BJ (cell line): ENCODE measurements around the gene CCDC88C. TPM values are rescaled to one million over a fixed set of nuclear protein-coding genes. Genes with fewer than 3 reads are reported as not detected.

Experiments used
- CTCF ChIA-PET: fragments of 350-600 bp; formaldehyde crosslinking; extraction: SDS; loops from one replicate; lab custom pipeline; 2021; ENCODE audit warnings: antibody characterized with exemption, inconsistent platforms; lab: Yijun Ruan, JAX
- POLR2A ChIA-PET: fragments of 300-600 bp; sonication (Branson Sonifier 250); formaldehyde crosslinking; extraction: SDS; loops from one replicate; lab custom pipeline; 2021; ENCODE audit warnings: antibody characterized with exemption; lab: Charles Lee
- DNase-seq: peaks from one replicate; pipeline ENCODE4 v3.0.0-alpha.2; 2011; ENCODE audit warnings: low read depth
- H3K27me3 ChIP-seq: 2 replicates; pipeline ENCODE4 v1.6.0; 2011; ENCODE audit warnings: low read length; ENCODE audit not compliant: control insufficient read depth, insufficient read depth
- H3K36me3 ChIP-seq: 2 replicates; pipeline ENCODE4 v1.5.1; 2011; ENCODE audit warnings: low read length; ENCODE audit not compliant: control insufficient read depth, insufficient read depth
- H3K4me3 ChIP-seq: 2 replicates; pipeline ENCODE4 v1.5.1; 2011; ENCODE audit warnings: low read depth, mild to moderate bottlenecking, control low read depth, low read length
- polyA plus RNA-seq: library from polyadenylated mRNA; depleted of rRNA; stranded (reverse); fragments of >200 nt; gene quantifications from 2 replicates; pipeline ENCODE4 v1.2.3, GENCODE V29; 2011
- TF ChIP-seq, protein P1 (sequence below): IDR thresholded peaks from 2 replicates; pipeline ENCODE4 v1.5.1; 2011; ENCODE audit warnings: low read depth, mild to moderate bottlenecking, control low read depth, inconsistent platforms, low read length, moderate library complexity; ENCODE audit not compliant: insufficient read depth

Gene CCDC88C
- polyA plus RNA-seq, 1 experiment: not detected

DNA sequence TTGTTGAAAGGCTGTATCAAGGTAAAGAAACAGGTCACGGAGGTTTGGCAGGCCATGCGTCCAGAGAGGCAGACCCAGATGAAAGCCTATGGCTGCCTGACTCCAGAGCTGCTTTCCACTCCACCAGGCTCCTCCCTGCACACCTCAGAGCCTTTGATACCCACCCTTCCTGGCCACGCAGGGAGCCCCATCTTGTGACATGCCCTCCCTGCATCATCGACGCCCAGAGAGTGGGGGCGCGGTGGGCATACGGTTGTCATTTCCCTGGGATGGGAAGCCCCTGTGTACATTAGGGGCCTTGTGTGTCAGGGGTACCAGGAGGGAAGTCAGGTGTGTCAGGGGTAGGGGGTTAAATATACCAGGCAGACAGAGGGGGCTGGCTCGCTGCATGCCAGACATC, 142.8 kb downstream of the CCDC88C start:
- no peak overlapping the region for H3K4me3 ChIP-seq
- POLR2A ChIA-PET: no interaction called here
- no peak for DNase-seq
- CTCF ChIA-PET: interaction anchor here (0.9 kb wide), 1 partner anchor 98 kb away, joined by 3 read pairs; no protein-coding TSS in a partner anchor
- no peaks in the 10 kb centered on the region for H3K36me3 ChIP-seq
- TF ChIP-seq, protein P1, sequence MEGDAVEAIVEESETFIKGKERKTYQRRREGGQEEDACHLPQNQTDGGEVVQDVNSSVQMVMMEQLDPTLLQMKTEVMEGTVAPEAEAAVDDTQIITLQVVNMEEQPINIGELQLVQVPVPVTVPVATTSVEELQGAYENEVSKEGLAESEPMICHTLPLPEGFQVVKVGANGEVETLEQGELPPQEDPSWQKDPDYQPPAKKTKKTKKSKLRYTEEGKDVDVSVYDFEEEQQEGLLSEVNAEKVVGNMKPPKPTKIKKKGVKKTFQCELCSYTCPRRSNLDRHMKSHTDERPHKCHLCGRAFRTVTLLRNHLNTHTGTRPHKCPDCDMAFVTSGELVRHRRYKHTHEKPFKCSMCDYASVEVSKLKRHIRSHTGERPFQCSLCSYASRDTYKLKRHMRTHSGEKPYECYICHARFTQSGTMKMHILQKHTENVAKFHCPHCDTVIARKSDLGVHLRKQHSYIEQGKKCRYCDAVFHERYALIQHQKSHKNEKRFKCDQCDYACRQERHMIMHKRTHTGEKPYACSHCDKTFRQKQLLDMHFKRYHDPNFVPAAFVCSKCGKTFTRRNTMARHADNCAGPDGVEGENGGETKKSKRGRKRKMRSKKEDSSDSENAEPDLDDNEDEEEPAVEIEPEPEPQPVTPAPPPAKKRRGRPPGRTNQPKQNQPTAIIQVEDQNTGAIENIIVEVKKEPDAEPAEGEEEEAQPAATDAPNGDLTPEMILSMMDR: no peak
- H3K27me3 ChIP-seq: no peaks in the 10 kb centered on the region; the same call in 1 of the 2 replicates

DNA sequence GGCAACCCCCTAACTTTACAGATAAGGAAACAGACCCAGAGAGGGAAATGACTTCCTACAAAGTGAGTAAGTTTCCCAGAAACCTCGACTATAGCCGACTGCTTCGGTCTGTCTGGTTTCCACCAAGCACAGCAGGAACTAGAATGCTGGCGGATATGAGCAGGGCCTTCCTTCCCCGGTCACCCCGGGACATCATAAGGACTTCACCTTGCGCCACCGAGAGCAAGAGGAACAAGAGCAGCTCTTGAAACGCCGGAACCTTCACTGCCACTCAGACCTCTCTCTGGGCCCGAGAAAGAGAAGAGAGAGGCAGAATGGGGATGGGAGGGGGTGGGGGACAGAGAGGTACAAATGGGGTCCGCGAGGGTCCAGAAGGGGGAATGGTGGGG, 143.7 kb downstream of the CCDC88C start:
- Histone ChIP-seq H3K4me3 (no peak overlapping the region), H3K36me3 (no peaks in the 10 kb centered on the region), H3K27me3 (no peaks in the 10 kb centered on the region; the same call in 1 of the 2 replicates)
- no peak for DNase-seq
- ChIA-PET CTCF (no interaction called here), POLR2A (no interaction called here)
- TF ChIP-seq, protein P1: no peak

DNA sequence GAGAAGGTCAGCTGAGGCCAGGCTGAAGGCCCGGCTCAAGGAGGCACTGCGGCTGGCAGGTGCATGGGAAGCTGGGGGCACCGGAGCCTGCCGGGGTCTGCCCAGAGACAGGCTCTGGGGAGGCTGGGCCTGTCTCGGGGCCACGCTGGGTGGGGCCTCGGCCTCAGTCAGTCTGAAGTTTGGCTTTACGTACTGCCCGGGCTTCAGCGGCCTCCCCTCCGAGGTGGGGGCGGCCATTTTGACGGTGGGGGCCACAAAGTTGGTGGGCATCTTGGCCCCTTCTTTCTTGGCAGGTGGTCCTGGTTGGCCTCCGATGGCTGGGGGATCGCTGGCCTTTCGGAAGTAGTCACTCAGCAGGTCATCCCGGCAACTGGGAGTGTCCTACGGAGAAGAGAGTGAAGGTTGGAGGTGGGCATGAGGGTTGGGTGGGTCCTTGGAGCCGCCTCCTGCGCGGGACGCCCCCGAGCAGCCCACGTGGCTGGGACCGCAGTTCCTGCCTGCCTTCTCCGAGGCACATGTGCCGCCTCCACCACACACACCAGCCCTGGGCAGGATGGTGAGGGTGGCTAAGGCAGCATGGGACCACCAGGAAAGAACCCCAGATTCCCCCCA, 144.2 kb downstream of the CCDC88C start:
- TF ChIP-seq, protein P1: no peak

DNA sequence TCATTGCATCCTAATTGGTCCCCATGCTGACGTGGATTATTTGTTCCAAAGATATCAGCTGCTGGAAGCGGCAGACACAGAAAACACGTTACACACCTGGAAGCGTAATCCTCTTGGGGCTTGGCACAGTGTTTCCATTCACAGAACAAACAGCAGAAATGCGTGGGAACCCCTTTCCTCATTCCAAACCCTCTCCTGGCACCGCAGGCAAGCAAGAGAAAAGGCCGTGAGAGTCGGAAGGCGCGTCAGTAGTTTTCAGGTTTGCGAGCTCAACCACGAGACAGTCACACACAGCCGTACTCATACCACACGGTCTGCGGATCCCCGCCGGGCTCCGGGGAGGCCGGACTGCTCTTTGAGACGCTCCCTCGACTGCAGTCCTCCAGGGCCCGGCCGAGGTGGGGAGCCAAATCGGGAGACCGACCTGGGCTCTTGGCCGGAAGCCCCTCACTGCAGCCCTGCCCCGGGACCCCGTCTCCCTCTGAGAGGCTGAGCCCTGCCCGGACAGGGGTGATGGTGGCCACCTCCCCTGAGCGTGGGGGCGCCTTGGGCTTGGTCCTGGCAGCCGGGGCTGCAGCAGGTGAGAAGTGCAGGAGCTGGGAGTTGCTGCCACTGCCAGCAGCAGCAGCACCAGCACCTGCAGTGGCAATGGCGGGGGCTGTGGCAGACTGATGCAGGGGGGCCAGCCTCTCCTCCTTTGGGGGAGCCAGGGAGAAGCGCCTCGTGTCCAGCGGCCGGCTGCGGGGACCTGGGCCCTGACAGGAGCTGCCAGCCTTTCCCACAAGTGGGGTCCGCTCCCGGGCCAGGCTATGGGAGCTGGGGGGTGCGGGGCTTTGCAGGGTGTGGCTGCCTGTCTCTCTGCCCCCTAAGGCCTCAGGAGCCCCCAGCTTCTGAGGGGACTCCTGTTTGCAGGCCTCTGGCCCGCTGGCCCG, 145.0 kb downstream of the CCDC88C start:
- no peak for DNase-seq
- H3K36me3 ChIP-seq: no peaks in the 10 kb centered on the region
- POLR2A ChIA-PET: no interaction called here
- no peaks in the 10 kb centered on the region; the same call in 1 of the 2 replicates for H3K27me3 ChIP-seq
- CTCF ChIA-PET: interaction anchor here (0.6 to 1.0 kb wide), 2 partner anchors 16 to 504 kb away, joined by 3 read pairs; no protein-coding TSS in a partner anchor
- TF ChIP-seq, protein P1: no peak
- no peak overlapping the region for H3K4me3 ChIP-seq

More for the DNA sequence above, 144.2 kb downstream of the CCDC88C start:
- Histone ChIP-seq H3K4me3 (no peak overlapping the region), H3K27me3 (no peaks in the 10 kb centered on the region; the same call in 1 of the 2 replicates), H3K36me3 (no peaks in the 10 kb centered on the region)
- CTCF ChIA-PET: interaction anchor here (0.6 kb wide), 1 partner anchor 504 kb away, joined by 3 read pairs; no protein-coding TSS in a partner anchor
- POLR2A ChIA-PET: no interaction called here
- no peak for DNase-seq

DNA sequence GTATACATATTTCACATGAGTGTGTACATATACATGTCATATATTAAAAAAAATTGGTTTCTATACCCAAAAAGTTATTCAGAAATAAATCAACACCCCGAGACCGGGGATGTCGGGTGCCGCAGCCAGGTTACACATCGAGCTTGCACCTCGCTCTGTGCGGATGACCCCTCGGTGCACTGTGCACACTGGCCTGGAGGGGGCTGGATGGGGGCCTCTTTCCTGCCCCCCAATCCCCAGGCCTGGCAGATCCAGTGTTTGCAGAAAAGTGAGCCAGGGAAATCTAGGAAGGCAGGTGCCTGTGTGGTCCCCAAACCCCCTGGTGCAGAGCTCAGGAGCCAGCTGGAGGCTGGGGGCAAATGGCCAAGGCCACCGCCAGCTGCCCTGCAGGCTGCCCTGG, 146.0 kb downstream of the CCDC88C start:
- no peaks in the 10 kb centered on the region; the same call in 1 of the 2 replicates for H3K27me3 ChIP-seq
- H3K4me3 ChIP-seq: no peak overlapping the region
- TF ChIP-seq, protein P1: no peak
- CTCF ChIA-PET: interaction anchor here (1.0 kb wide), 1 partner anchor 15 kb away, joined by 3 read pairs; no protein-coding TSS in a partner anchor
- POLR2A ChIA-PET: no interaction called here
- DNase-seq: no peak
- no peaks in the 10 kb centered on the region for H3K36me3 ChIP-seq
